ENCODE measurements around the gene SDHB. TPM values are rescaled to one million over a fixed set of nuclear protein-coding genes. Genes with fewer than 3 reads are reported as not detected.

The SDHB gene
- total and polyA plus RNA-seq, 2 of the 8 experiments (the other 6 are each of a cell fraction or from before 2014, with no cell fraction given) = 84.0 to 98.7 TPM

DNA sequence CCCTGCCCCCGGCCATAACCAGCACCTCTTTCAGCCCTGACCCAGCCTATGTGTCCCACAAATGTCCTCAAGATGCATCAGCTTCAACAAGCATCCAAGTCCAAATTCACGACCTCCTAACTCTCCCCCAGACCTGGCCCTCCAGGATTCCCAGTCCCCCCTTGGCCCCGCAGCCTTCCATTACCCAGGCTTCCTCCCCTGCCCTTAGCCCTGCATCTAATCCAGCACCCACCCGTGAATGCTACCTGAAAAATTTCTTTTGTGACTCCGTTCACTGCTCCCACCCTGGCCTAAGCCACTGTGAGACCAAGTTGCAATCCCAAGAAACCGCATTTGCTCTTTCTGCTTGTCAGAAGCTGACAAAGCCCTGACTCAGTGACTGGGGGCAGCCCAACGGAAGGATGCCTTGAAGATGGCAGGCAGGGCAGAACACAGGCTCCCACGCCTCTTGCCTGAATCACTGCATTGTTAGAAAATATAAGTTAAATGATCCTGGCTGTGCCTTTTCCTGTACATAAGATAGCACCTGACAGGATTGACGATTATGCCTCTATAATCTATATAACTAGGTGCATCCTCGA is 72.5 kb downstream of the SDHB start (continued):
- TF ChIP-seq HDAC6 (IDR thresholded peaks at IDR 0.05; ENCODE audit: low read depth, low read length) (no peak), SUZ12 (IDR thresholded peaks at IDR 0.05; ENCODE audit: low read length) (no peak), POLR2AphosphoS5 (IDR thresholded peaks at IDR 0.05; ENCODE audit: low read depth, low read length) (no peak), JUN (IDR thresholded peaks at IDR 0.05; ENCODE audit: low read depth, low read length) (no peak), GTF2F1 (IDR thresholded peaks at IDR 0.05; ENCODE audit: borderline replicate concordance, low read depth, low read length) (no peak), YY1 (IDR thresholded peaks at IDR 0.05; ENCODE audit: low read depth, low read length) (no peak), SIRT6 (IDR thresholded peaks at IDR 0.05; ENCODE audit: low read length) (no peak)
